C4-2B (cell line): ENCODE measurements around the gene KIF5B.
"Not testable (repeated sequence)": the region's sequence is repeated elsewhere in the genome, so short reads cannot be mapped to it uniquely, and the experiment has no call there.

Source experiments
- H3K27ac ChIP-seq: fragments of 450-650 bp; 2 replicates; pipeline ENCODE4 v1.5.1; 2017
- ZFX ChIP-seq: fragments of 450-650 bp; IDR thresholded peaks from 2 replicates; pipeline ENCODE4 v1.6.1; 2017
- TF ChIP-seq, protein P1 (sequence below): fragments of 450-650 bp; conservative IDR thresholded peaks from 2 replicates; pipeline ENCODE4 v1.5.1; 2017; ENCODE audit warnings: mild to moderate bottlenecking

The KIF5B gene

DNA sequence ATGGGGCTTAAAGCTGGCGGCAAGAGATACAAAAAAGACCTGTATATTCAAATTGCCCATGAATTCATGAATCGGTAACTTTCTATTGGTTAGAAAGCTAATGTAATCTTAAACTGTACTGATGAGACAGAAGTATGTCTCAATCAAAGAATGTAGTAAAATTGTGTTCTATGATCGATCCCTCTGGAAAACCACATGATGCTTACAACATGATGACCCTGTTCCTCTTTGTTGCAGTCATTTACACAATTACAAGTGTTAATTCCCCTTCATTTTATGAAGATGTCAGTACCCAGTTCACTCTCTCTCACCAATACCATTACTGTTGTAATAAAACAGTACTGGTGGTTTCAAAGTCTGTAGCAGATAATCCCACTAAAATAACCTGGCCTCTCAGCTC is 10.1 kb downstream of the KIF5B start:
- TF ChIP-seq, protein P1, sequence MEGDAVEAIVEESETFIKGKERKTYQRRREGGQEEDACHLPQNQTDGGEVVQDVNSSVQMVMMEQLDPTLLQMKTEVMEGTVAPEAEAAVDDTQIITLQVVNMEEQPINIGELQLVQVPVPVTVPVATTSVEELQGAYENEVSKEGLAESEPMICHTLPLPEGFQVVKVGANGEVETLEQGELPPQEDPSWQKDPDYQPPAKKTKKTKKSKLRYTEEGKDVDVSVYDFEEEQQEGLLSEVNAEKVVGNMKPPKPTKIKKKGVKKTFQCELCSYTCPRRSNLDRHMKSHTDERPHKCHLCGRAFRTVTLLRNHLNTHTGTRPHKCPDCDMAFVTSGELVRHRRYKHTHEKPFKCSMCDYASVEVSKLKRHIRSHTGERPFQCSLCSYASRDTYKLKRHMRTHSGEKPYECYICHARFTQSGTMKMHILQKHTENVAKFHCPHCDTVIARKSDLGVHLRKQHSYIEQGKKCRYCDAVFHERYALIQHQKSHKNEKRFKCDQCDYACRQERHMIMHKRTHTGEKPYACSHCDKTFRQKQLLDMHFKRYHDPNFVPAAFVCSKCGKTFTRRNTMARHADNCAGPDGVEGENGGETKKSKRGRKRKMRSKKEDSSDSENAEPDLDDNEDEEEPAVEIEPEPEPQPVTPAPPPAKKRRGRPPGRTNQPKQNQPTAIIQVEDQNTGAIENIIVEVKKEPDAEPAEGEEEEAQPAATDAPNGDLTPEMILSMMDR = no peak
- no peak for TF ChIP-seq ZFX
- H3K27ac ChIP-seq = no peak overlapping the region

DNA sequence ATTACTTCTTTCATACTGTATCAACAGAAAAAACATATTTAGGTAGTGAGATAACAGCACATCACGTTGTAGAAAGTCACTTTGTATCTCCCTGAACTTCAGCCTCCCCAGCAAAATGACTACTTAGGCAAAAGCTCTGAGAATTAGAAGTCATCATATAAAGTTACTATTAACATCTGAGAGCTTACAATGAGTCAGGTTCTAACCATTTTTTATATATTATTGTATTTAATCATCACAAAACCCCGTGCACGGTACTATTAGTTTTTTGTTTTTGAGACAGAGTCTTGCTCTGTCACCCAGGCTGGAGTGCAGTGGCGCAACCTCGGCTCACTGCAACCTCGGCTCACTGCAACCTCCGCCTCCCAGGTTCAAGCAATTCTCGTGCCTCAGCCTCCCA is 13.5 kb downstream of the KIF5B start:
- H3K27ac ChIP-seq = not testable (repeated sequence)

DNA sequence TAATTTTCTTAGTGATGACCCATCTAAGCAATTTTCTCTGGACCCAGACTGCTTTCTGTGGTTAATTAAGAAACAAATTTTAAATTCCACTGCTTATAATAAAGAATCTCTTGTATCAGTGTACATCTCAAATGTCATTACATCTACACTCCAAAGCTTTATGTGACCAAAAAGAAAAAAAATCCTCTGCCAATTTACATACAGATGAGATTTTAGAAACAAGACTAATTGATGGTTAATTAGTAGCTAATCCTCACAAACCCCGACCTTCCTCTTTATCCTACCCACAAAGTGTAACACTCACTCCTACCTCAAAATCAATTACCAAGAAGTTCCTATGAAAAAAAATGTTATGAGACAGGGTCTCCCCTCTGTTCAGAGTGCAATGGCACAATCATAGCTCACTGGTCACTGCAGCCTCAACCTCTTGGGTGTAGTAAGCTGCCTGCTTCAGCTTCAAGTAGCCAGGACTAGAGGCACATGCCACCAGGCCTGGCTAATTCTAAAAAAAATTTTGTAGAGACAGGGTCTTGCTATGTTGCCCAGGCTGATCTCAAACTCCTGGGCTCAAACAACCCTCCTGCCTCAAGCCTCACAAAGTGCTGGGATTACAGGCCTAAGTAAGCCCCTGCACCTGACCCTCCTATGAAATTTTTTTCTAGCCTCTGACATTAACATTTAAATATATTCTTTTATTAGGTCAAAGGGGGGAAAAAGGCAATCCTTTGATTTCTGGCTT is 14.8 kb downstream of the KIF5B start:
- no peak for TF ChIP-seq ZFX
- TF ChIP-seq, protein P1 = no peak
- no peak overlapping the region for H3K27ac ChIP-seq

DNA sequence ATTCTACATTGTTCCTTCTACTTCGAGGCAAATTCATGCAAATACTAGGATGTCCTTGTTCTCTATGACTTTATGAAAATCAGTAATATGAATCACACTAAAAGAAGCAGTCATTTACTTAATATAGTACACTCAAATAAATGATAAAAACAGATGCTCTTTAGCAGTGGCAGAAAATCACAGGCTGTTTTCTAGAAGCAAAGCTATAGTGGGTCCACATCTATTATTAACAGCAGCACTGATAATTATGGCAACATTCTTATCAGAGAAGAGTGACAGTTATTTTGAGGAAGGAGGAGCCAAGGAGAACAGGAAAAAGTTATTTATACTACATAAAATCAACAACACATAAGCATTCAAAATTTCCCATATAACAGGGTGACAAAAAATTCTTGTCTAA is 16.5 kb downstream of the KIF5B start:
- TF ChIP-seq, protein P1 = no peak
- TF ChIP-seq ZFX = no peak
- H3K27ac ChIP-seq = no peak overlapping the region

DNA sequence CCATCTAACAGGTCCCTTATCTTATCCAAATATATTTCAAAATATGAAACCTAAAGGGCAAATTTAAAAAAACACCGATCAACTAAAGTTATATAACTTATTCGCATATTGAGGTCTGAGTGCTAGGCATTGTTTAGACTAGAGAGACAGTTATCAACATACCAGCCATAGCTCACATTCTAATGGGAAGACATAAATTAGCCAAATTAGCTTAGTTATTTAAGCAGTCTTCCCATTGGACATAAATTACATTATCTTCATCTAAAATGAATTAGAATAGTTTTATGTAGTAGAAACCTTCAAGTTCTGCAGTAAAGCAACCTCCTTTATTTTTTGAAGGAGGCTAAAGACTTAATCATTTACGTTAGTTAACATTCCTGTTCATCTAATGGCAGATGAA is 17.4 kb downstream of the KIF5B start:
- TF ChIP-seq, protein P1 = no peak
- TF ChIP-seq ZFX = no peak
- no peak overlapping the region for H3K27ac ChIP-seq

DNA sequence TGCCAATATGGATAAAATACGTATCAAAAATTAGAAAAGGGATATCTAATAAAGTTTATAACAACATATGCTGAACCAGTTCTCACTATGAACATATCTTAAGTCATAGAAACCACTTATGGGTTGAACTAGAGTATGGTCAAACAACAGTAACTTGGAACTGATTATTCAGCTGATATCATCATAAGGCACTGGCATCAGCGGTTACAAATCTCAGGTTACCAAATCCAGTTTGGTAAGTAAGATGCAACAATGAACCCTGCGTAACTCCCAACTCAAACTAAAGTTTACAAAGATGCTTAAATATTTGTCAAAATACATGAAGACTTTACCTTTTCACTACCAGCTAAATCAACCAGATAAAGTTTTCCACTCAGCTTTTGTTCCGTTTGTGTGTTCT is 19.3 kb downstream of the KIF5B start:
- no peak overlapping the region for H3K27ac ChIP-seq
- TF ChIP-seq, protein P1 = no peak

DNA sequence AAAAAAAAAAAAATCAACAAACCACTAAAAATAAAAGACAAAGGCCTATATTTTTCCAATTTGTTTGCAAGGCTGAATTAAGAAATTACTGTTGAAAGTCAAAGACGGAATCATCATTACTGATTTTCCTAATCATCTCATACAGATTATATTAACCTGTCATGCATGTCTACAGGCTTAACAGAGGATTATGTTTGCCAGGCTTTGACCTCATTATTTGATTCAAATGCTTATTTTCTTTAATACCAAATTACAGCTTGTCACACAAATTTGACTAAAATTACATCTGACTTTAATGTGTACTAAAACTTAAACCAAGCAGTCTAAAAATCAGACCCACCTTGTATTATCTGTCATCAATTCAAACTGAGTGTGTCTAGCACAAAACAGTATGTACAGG is 21.2 kb downstream of the KIF5B start:
- no peak for TF ChIP-seq ZFX
- TF ChIP-seq, protein P1 = no peak
- H3K27ac ChIP-seq = no peak overlapping the region

DNA sequence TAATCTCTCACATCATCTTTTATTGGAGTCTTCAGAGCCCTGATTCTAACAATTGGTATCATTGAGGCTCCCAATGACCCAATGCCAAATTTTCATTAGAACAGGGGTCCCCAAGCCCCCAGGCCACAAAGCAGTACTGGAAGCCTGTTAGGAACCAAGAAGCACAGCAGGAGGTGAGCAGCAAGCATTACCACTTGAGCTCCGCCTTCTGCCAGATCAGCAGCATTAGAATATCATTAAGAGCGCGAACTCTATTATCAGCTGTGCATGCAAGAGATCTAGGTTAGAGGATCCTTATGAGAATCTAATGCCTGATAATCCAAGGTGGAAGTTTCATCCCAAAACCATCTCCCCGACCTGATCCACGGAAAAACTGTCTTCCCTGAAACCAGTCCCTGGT is 23.1 kb downstream of the KIF5B start:
- TF ChIP-seq, protein P1 = no peak
- no peak for TF ChIP-seq ZFX
- H3K27ac ChIP-seq = no peak overlapping the region
